Right renal pelvis (tissue), 4 donors: Measurements from ENCODE around the gene EIF4G3. TPM values are rescaled to one million over a fixed set of nuclear protein-coding genes. Genes with fewer than 3 reads are reported as not detected.
"Not testable (repeated sequence)": the region's sequence is repeated elsewhere in the genome, so short reads cannot be mapped to it uniquely, and the experiment has no call there.

Source experiments
- DNase-seq, 4 donors: peaks; one replicate each; pipeline ENCODE4 v3.0.0-alpha.2; 2013; ENCODE audit warnings: low read depth in 4 of 4, low spot score in 3 of 4, missing footprints in 1 of 4
- polyA plus RNA-seq, 4 donors: library from polyadenylated mRNA; unstranded; fragments of 120-200 nt; gene quantifications; one replicate each; pipeline ENCODE4 v1.2.1, GENCODE V29; 2013; ENCODE audit not compliant: insufficient read length in 4 of 4

The EIF4G3 gene
- polyA plus RNA-seq, 4 donors = 64.4 to 76.1 (median 72.2) TPM

- no peak for DNase-seq
Measured at GRCh38 chr1:20893931-20894330, 282.8 kb downstream of the EIF4G3 start.

- no peak for DNase-seq
Measured at GRCh38 chr1:20891091-20891490, 285.6 kb downstream of the EIF4G3 start.

- no peak for DNase-seq
Measured at GRCh38 chr1:20887246-20887645, 289.5 kb downstream of the EIF4G3 start.

GRCh38 chr1:20885121-20885520 lies 291.6 kb downstream of the EIF4G3 start:
- no peak for DNase-seq

GRCh38 chr1:20884513-20884912 lies 292.2 kb downstream of the EIF4G3 start:
- DNase-seq = no peak

- DNase-seq = no peak
Measured at GRCh38 chr1:20883766-20884165, 292.9 kb downstream of the EIF4G3 start.

GRCh38 chr1:20882837-20883236 lies 293.9 kb downstream of the EIF4G3 start:
- no peak for DNase-seq

GRCh38 chr1:20878799-20879198 lies 297.9 kb downstream of the EIF4G3 start:
- DNase-seq = no peak

- DNase-seq = no peak
Measured at GRCh38 chr1:20875198-20875973, 301.3 kb downstream of the EIF4G3 start.

GRCh38 chr1:20873311-20873710 lies 303.4 kb downstream of the EIF4G3 start:
- DNase-seq = no peak

- no peak for DNase-seq
Measured at GRCh38 chr1:20871419-20871818, 305.3 kb downstream of the EIF4G3 start.

- DNase-seq = no peak
Measured at GRCh38 chr1:20870718-20871117, 306.0 kb downstream of the EIF4G3 start.

- DNase-seq = no peak
Measured at GRCh38 chr1:20868263-20868662, 308.4 kb downstream of the EIF4G3 start.

GRCh38 chr1:20867847-20868246 lies 308.9 kb downstream of the EIF4G3 start:
- DNase-seq = no peak

- DNase-seq = no peak
Measured at GRCh38 chr1:20867062-20867461, 309.6 kb downstream of the EIF4G3 start.

GRCh38 chr1:20865001-20865400 lies 311.7 kb downstream of the EIF4G3 start:
- DNase-seq = no peak

- DNase-seq = no peak
Measured at GRCh38 chr1:20854529-20854928, 322.2 kb downstream of the EIF4G3 start.

- DNase-seq = not testable (repeated sequence)
Measured at GRCh38 chr1:20851791-20852190, 324.9 kb downstream of the EIF4G3 start.

GRCh38 chr1:20850021-20850420 lies 326.7 kb downstream of the EIF4G3 start:
- no peak for DNase-seq

GRCh38 chr1:20849100-20849499 lies 327.6 kb downstream of the EIF4G3 start:
- DNase-seq = no peak

GRCh38 chr1:20848162-20848561 lies 328.5 kb downstream of the EIF4G3 start:
- no peak for DNase-seq

- no peak for DNase-seq
Measured at GRCh38 chr1:20847611-20848080, 329.1 kb downstream of the EIF4G3 start.
